Left renal cortex interstitium (tissue), 4 donors: ENCODE results near the gene TMEM35A. TPM values are rescaled to one million over a fixed set of nuclear protein-coding genes. Genes with fewer than 3 reads are reported as not detected.

Source experiments
- polyA plus RNA-seq, 4 donors: library from polyadenylated mRNA; unstranded; fragments of 120-200 nt; gene quantifications; one replicate each; pipeline ENCODE4 v1.2.1, GENCODE V29; 2013; ENCODE audit not compliant: insufficient read length in 4 of 4

The TMEM35A gene
- polyA plus RNA-seq, 4 donors: 7.2 to 9.7 (median 8.5) TPM

Other genes with a start within 250 kb of the TMEM35A start
- 1 to 10 TPM in 1 of 4 donors, under 1 TPM in 3; 0.52 to 1.2 (median 0.90) TPM for gene NOX1, start 204.5 kb upstream of the TMEM35A start, polyA plus RNA-seq
- under 1 TPM; 0.28 to 0.43 (median 0.32) TPM for gene XKRX, start 150.0 kb upstream of the TMEM35A start, polyA plus RNA-seq
- gene ARL13A, start 109.2 kb upstream of the TMEM35A start, polyA plus RNA-seq: under 1 TPM in 3 of 4 donors, not detected in 1; 0.17 to 0.35 (median 0.26) TPM
- gene TRMT2B, start 26.8 kb upstream of the TMEM35A start, polyA plus RNA-seq: 10 to 100 TPM; 10.1 to 12.6 (median 12.2) TPM
- 1 to 10 TPM; 7.3 to 9.9 (median 8.4) TPM for gene CENPI, start 19.3 kb downstream of the TMEM35A start, polyA plus RNA-seq
- gene DRP2, start 140.9 kb downstream of the TMEM35A start, polyA plus RNA-seq: 1 to 10 TPM; 1.5 to 2.2 (median 2.2) TPM
- under 1 TPM; 0.28 to 0.84 (median 0.67) TPM for gene TAF7L, start 212.5 kb downstream of the TMEM35A start, polyA plus RNA-seq